GM12892 (cell line): ENCODE measurements around the gene TMEM270.
"Not testable (repeated sequence)": the region's sequence is repeated elsewhere in the genome, so short reads cannot be mapped to it uniquely, and the experiment has no call there.

Source experiments
- POLR2A ChIP-seq: IDR thresholded peaks from 2 replicates; pipeline ENCODE4 v1.6.1; 2011; ENCODE audit warnings: low read depth, low read length, control low read depth
- POLR2AphosphoS5 ChIP-seq: IDR thresholded peaks from 2 replicates; pipeline ENCODE4 v1.6.1; 2011; ENCODE audit warnings: low read depth, low read length, control low read depth

DNA sequence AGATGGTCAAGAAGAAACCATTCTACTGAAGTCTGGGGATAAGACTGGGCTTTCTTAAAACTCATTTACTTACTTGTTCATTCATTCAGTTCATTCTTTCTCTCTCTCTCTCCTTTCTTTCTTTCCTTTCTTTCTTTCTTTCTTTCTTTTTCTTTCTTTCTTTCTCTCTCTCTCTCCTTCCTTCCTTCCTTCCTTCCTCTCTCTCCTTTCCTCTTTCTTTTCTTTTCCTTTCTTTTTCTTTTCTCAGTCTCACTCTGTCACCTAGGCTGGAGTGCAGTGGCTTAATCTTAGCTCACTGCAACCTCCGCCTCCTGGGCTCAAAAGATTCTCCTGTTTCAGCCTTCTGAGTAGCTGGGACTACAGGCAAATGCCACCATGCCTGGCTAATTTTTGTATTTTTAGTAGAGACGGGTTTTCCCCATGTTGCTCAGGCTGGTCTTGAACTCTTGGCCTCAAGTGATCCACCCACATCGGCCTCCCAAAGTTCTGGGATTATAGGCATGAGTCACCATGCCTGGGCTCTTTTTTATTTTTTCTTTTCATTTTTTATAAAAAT is 24.0 kb downstream of the TMEM270 start:
- TF ChIP-seq POLR2A, POLR2AphosphoS5: not testable (repeated sequence)
